Hepatocyte (in vitro differentiated cells): ENCODE measurements around the gene RBFOX2. TPM values are rescaled to one million over a fixed set of nuclear protein-coding genes. Genes with fewer than 3 reads are reported as not detected.

ENCODE experiments used
- DNase-seq: peaks from one replicate; pipeline ENCODE4 v3.0.0-alpha.2; 2016; ENCODE audit warnings: low spot score
- H2AFZ ChIP-seq: fragments of 200-600 bp; sonication (generic); 2 replicates; pipeline ENCODE4 v1.6.0; 2016; ENCODE audit warnings: antibody characterized with exemption, mild to moderate bottlenecking
- H3K27ac ChIP-seq: fragments of 200-600 bp; sonication (generic); 2 replicates; pipeline ENCODE4 v1.5.1; 2016; ENCODE audit warnings: mild to moderate bottlenecking
- H3K27me3 ChIP-seq: fragments of 200-600 bp; sonication (generic); 2 replicates; pipeline ENCODE4 v1.6.1; 2016
- H3K36me3 ChIP-seq: fragments of 200-600 bp; sonication (generic); replicated peaks from 2 replicates; pipeline ENCODE4 v1.5.1; 2016; ENCODE audit warnings: low read depth; ENCODE audit not compliant: insufficient read depth
- H3K4me1 ChIP-seq: fragments of 200-600 bp; sonication (generic); 2 replicates; pipeline ENCODE4 v1.5.1; 2016; ENCODE audit warnings: mild to moderate bottlenecking, moderate library complexity; ENCODE audit not compliant: insufficient read depth
- H3K4me2 ChIP-seq: fragments of 200-600 bp; sonication (generic); 2 replicates; pipeline ENCODE4 v1.6.0; 2016
- H3K4me3 ChIP-seq: fragments of 200-600 bp; sonication (generic); 2 replicates; pipeline ENCODE4 v1.5.1; 2016; ENCODE audit warnings: mild to moderate bottlenecking
- H3K79me2 ChIP-seq: fragments of 200-600 bp; sonication (generic); 2 replicates; pipeline ENCODE4 v1.6.0; 2017; ENCODE audit warnings: mild to moderate bottlenecking
- H3K9me2 ChIP-seq: fragments of 200-600 bp; sonication (generic); replicated peaks from 2 replicates; pipeline ENCODE4 v1.6.0; 2017; ENCODE audit warnings: mild to moderate bottlenecking; ENCODE audit not compliant: insufficient read depth
- H3K9me3 ChIP-seq: fragments of 200-600 bp; sonication (generic); 2 replicates; pipeline ENCODE4 v1.5.1; 2016; ENCODE audit warnings: low read depth, mild to moderate bottlenecking
- H4K20me1 ChIP-seq: fragments of 200-600 bp; sonication (generic); 2 replicates; pipeline ENCODE4 v1.6.0; 2016; ENCODE audit warnings: mild to moderate bottlenecking; ENCODE audit not compliant: insufficient read depth, poor library complexity, severe bottlenecking
- CTCF ChIP-seq: fragments of 200-600 bp; sonication (generic); IDR thresholded peaks from 2 replicates; pipeline ENCODE4 v1.5.1; 2016; ENCODE audit warnings: antibody characterized with exemption, mild to moderate bottlenecking; ENCODE audit not compliant: poor library complexity
- EZH2 ChIP-seq: fragments of 200-600 bp; sonication (generic); IDR thresholded peaks from 2 replicates; pipeline ENCODE4 v1.6.1; 2016; ENCODE audit warnings: antibody characterized with exemption, mild to moderate bottlenecking, borderline replicate concordance
- EZH2phosphoT487 ChIP-seq: fragments of 200-600 bp; sonication (generic); IDR thresholded peaks from one replicate; pipeline ENCODE4 v1.6.1; 2018; ENCODE audit warnings: antibody characterized with exemption, mild to moderate bottlenecking, low read depth, moderate library complexity; ENCODE audit not compliant: unreplicated experiment, severe bottlenecking
- WGBS: methylation state at CpG from one replicate; pipeline ENCODE4 v1.1.6; 2016; ENCODE audit warnings: low lambda C conversion rate; ENCODE audit errors: missing lambda C conversion rate; 5-methylcytosine and 5-hydroxymethylcytosine counted together
- polyA plus RNA-seq: library from polyadenylated mRNA; unstranded; fragments of >200 nt; fragmentation: Nextera tagmentation; extraction: Ambion mirVana; gene quantifications from 2 replicates; pipeline ENCODE4 v1.2.1, GENCODE V29; 2016
- total RNA-seq: library from RNA; depleted of rRNA; stranded (reverse); fragments of >200 nt; gene quantifications from 2 replicates; pipeline ENCODE4 v1.2.3, GENCODE V29; 2014

RBFOX2 gene
- total and polyA plus RNA-seq, 2 experiments from 2014 or later, result 76.7 to 133 TPM

- H3K9me2 ChIP-seq, result no peaks in the 10 kb centered on the region
- no peak overlapping the region for H2AFZ ChIP-seq
- H3K9me3 ChIP-seq, result no peaks in the 10 kb centered on the region
- H4K20me1 ChIP-seq, result peaks cover 2% of the 10 kb centered on the region
- no peak overlapping the region for H3K4me2 ChIP-seq
- H3K4me1 ChIP-seq, result no peaks in the 10 kb centered on the region
- peaks cover 5% of the 10 kb centered on the region for H3K79me2 ChIP-seq
- H3K27me3 ChIP-seq, result no peaks in the 10 kb centered on the region
- H3K27ac ChIP-seq, result no peak overlapping the region
- H3K36me3 ChIP-seq, result no peaks in the 10 kb centered on the region
- H3K4me3 ChIP-seq, result no peak overlapping the region
- DNase-seq, result no peak
- TF ChIP-seq EZH2 (no peak), EZH2phosphoT487 (no peak), CTCF (no peak)
Measured at GRCh38 chr22:35769974-35770373, 258.6 kb downstream of the RBFOX2 start.

- Histone ChIP-seq H3K9me2 (no peaks in the 10 kb centered on the region), H4K20me1 (peaks cover 2% of the 10 kb centered on the region), H3K27me3 (no peaks in the 10 kb centered on the region), H3K27ac (no peak overlapping the region), H3K4me1 (no peaks in the 10 kb centered on the region), H3K4me2 (no peak overlapping the region), H2AFZ (no peak overlapping the region), H3K79me2 (peaks cover 20% of the 10 kb centered on the region), H3K36me3 (no peaks in the 10 kb centered on the region), H3K4me3 (no peak overlapping the region), H3K9me3 (no peaks in the 10 kb centered on the region)
- no peak for TF ChIP-seq EZH2phosphoT487
- no peak for TF ChIP-seq CTCF
- WGBS, result 80% methylated on average over 10 of the region's 10 CpGs
- no peak for DNase-seq
Measured at GRCh38 chr22:35766654-35767580, 261.7 kb downstream of the RBFOX2 start.

GRCh38 chr22:35761037-35761436 lies 267.6 kb downstream of the RBFOX2 start:
- Histone ChIP-seq H3K9me3 (no peaks in the 10 kb centered on the region), H3K4me2 (no peak overlapping the region), H3K27ac (no peak overlapping the region), H3K79me2 (peaks cover 17% of the 10 kb centered on the region), H4K20me1 (no peaks in the 10 kb centered on the region), H3K4me3 (no peak overlapping the region), H2AFZ (no peak overlapping the region), H3K4me1 (no peaks in the 10 kb centered on the region), H3K9me2 (no peaks in the 10 kb centered on the region), H3K36me3 (no peaks in the 10 kb centered on the region), H3K27me3 (no peaks in the 10 kb centered on the region)
- no peak for TF ChIP-seq EZH2
- TF ChIP-seq CTCF, result peak; percentile 16
- 100% methylated on average over 1 of the region's 1 CpG for WGBS
- DNase-seq, result no peak
